B cell (primary cell): ENCODE data around the gene PUM1.

Experiments
- EZH2 ChIP-seq: IDR thresholded peaks from 2 replicates; pipeline ENCODE4 v1.6.1; 2012; ENCODE audit warnings: borderline replicate concordance, low read depth, mild to moderate bottlenecking, moderate library complexity, low read length; ENCODE audit not compliant: insufficient read depth, poor library complexity, severe bottlenecking
- TF ChIP-seq, protein P1 (sequence below): fragments of 200-600 bp; IDR thresholded peaks from one replicate; pipeline ENCODE4 v1.8.0; 2022; ENCODE audit warnings: antibody characterized with exemption, mild to moderate bottlenecking

DNA sequence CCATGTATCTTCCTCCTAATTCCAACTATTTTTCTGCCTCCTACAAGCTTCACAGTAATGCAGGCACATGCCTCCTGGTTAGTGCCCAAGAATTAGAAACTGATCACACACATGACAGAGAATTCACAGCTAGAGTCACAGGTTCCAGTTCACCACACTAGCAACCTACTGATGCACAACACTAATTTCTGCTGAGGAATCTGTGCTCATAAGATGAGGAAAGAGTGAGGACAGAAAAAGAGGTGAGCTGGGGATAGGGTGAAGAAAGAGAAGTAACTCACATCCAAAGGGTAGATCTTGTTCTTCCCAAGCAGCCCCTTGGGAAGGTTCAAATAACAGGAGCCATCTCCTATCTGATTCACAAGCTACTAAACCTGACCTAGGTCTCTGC is 61.3 kb downstream of the PUM1 start:
- TF ChIP-seq, protein P1, sequence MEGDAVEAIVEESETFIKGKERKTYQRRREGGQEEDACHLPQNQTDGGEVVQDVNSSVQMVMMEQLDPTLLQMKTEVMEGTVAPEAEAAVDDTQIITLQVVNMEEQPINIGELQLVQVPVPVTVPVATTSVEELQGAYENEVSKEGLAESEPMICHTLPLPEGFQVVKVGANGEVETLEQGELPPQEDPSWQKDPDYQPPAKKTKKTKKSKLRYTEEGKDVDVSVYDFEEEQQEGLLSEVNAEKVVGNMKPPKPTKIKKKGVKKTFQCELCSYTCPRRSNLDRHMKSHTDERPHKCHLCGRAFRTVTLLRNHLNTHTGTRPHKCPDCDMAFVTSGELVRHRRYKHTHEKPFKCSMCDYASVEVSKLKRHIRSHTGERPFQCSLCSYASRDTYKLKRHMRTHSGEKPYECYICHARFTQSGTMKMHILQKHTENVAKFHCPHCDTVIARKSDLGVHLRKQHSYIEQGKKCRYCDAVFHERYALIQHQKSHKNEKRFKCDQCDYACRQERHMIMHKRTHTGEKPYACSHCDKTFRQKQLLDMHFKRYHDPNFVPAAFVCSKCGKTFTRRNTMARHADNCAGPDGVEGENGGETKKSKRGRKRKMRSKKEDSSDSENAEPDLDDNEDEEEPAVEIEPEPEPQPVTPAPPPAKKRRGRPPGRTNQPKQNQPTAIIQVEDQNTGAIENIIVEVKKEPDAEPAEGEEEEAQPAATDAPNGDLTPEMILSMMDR = no peak
- TF ChIP-seq EZH2 = no peak
